ENCODE results near the gene NIPSNAP3A.

Gene NIPSNAP3A

DNA sequence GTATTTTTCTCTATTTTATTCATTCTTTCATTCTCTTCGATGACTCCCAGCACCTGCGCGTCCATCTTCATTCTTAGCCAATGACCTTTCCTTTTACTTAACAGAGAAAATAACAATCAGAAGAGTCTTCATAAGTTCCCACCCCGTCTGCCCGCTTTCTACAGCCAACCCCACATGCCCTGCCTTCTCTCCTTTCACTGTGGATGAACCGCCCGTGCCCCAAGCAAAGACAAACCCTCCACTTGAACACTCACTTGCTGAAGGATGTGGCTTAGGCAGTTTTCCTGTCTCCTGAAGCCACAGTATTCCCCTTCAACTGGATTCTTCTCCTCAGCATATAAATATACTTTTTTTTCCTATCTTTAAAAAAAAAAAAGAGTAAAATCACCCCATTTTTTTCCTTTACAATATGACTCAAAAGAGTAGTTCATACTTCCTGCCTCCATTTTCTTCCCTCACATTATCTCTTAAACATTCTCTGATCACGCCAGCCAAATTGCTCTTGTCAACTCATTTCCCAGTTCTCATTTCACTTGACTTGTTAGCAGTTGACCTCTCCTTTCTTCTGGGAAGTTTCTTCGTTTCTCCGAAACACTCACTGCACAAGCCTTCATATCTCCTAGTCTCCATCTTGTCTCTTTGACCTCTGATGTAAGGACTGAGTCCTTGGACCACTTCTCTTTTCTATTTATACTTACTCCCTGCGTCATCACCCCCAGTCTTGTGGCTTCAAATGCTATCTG lies 27.5 kb downstream of the NIPSNAP3A start:
- DNase-seq (ENCODE audit: low spot score) = peak; percentile 58
- TF ChIP-seq, protein P1, sequence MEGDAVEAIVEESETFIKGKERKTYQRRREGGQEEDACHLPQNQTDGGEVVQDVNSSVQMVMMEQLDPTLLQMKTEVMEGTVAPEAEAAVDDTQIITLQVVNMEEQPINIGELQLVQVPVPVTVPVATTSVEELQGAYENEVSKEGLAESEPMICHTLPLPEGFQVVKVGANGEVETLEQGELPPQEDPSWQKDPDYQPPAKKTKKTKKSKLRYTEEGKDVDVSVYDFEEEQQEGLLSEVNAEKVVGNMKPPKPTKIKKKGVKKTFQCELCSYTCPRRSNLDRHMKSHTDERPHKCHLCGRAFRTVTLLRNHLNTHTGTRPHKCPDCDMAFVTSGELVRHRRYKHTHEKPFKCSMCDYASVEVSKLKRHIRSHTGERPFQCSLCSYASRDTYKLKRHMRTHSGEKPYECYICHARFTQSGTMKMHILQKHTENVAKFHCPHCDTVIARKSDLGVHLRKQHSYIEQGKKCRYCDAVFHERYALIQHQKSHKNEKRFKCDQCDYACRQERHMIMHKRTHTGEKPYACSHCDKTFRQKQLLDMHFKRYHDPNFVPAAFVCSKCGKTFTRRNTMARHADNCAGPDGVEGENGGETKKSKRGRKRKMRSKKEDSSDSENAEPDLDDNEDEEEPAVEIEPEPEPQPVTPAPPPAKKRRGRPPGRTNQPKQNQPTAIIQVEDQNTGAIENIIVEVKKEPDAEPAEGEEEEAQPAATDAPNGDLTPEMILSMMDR (IDR thresholded peaks at IDR 0.05; ENCODE audit: extremely low read depth, missing control alignments) = no peak

DNA sequence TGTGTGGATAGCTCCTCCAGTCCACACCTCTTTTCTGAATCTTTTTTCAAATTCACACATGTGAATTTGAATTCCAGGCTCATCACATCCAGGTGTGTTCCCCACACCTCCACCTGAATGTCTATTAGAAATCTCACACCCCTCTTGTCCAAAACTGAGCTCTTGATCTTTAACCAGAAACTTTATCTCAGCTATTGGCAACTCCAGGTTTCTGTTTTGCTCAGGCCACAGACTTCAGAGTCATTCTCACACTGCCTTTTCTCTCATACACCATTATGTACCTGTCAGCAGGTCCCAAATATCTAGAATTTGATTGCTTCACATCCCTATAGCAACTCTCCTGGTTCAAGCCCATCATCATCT lies 28.1 kb downstream of the NIPSNAP3A start:
- peak; percentile 24 for DNase-seq (ENCODE audit: low spot score)
- TF ChIP-seq, protein P1 (IDR thresholded peaks at IDR 0.05; ENCODE audit: extremely low read depth, missing control alignments) = no peak

DNA sequence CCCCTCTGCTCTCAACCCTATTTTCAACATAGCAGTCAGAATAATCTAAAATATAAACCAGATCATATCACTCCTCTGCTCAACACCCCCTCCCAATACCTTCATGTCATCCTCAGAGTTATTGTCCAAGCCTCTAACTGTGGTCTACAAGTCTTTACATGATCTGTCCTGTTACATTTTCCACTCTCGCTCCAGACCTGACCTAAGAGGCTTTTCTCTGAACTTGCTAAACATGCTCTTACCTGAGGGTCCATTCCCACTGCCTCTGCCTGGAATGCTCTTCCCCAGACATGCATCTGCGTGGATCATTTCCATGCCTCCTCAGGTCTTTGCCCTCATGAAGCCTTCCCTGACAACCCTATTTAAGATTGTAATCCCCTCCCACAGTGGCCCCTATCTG lies 28.5 kb downstream of the NIPSNAP3A start:
- no peak for DNase-seq (ENCODE audit: low spot score)

DNA sequence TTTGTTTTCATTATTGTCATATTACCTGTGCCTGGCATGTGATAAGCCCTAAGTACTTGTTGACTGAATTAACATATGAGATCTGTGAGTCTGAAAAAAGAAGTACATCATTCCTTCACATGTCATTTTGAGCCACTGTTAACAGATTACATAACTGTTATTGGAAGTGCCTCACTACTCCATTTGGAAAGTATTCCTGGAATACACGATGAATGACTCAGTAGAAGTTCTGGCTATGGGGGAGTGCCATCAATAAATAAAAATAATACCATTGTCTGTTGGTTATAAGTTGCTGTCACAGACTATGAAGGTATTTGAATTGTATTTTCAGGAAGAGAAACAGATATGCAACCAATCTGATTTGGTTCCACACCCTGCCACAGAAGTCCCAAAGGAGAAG lies 29.3 kb downstream of the NIPSNAP3A start:
- TF ChIP-seq, protein P1 (IDR thresholded peaks at IDR 0.05; ENCODE audit: extremely low read depth, missing control alignments) = no peak
- DNase-seq (ENCODE audit: low spot score) = no peak

More for the DNA sequence above, 28.5 kb downstream of the NIPSNAP3A start:
- TF ChIP-seq, protein P1 (IDR thresholded peaks at IDR 0.05; ENCODE audit: extremely low read depth, missing control alignments) = no peak

DNA sequence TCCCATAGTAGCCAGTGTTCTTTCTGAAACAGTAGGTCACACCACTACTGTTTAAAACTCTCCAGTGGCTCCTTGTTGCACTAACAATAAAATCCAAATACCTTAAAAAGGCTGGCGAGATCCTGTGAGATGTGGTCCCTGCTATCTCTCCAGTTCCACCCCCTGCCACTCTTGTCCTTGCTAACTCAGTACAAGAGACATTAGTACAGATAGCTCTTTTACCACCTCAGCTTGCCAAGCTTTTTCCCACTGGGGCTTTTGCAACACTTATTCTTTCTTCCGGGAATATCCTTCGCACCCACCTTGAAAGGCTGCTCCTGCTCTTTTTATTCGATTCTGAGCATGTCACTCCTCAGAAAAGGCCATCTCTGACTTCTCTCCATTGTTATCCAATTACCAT lies 31.3 kb downstream of the NIPSNAP3A start:
- DNase-seq (ENCODE audit: low spot score) = no peak
- TF ChIP-seq, protein P1 (IDR thresholded peaks at IDR 0.05; ENCODE audit: extremely low read depth, missing control alignments) = no peak

DNA sequence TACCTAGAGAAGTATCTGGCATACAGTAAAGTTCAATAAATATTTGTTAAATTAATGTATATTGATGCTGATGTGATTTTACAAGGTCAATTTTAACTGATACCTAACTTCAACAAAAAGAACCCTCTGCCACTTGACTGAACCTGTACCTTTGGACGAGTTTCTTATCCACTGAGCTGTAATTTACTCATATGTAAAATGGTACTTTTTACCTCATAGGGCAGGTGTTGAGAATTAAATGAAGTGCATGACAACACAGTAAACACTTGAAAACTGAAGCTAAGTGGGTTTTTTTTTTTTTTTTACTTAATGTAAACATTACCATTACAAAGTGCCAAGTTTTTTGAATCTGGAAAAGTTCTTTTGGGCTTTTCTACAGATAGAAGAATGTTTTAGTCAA lies 31.9 kb downstream of the NIPSNAP3A start:
- no peak for DNase-seq (ENCODE audit: low spot score)
- TF ChIP-seq, protein P1 (IDR thresholded peaks at IDR 0.05; ENCODE audit: extremely low read depth, missing control alignments) = no peak

DNA sequence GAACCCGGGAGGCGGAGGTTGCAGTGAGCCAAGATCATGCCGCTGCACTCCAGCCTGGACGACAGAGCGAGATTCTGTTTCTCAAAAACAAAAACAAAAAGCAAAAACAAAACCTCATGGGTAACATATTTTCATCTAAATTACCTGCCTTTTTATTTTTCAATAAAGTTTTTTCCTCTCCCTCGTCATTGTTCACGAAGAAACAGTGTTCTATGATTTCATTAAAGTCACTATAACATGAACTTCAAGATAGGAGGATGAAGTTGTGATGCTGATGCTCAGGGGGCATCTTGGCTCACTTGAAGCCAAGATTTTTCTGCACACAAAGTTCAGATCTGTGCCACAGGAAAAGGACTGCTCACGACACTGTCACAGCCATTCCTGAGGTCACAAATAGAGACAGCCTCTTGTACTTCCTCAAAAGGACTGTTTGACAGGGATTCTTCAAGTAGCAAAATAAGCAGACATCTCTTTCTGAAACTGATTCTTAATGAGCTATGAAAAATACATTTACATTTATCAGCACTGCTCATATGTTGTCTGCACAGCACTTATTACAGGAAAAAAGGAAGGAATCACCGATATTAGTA lies 32.6 kb downstream of the NIPSNAP3A start:
- TF ChIP-seq, protein P1 (IDR thresholded peaks at IDR 0.05; ENCODE audit: extremely low read depth, missing control alignments) = no peak
- DNase-seq (ENCODE audit: low spot score) = no peak

Measured in GM20000 (cell line).